ENCODE results near the gene ASB16.
A peak's percentile ranks its signal among the peaks of the same experiment; 100 is the strongest.
"Not testable (repeated sequence)": the region's sequence is repeated elsewhere in the genome, so short reads cannot be mapped to it uniquely, and the experiment has no call there.

ASB16 gene

GRCh38 chr17:44147812-44148211 lies 22.7 kb upstream of the ASB16 start:
- no peak for DNase-seq (ENCODE audit: low spot score)

- not testable (repeated sequence) for DNase-seq (ENCODE audit: low spot score)
Observed at GRCh38 chr17:44149066-44149465, 21.4 kb upstream of the ASB16 start.

GRCh38 chr17:44149750-44150329 lies 20.7 kb upstream of the ASB16 start:
- no peak for DNase-seq (ENCODE audit: low spot score)

DNA sequence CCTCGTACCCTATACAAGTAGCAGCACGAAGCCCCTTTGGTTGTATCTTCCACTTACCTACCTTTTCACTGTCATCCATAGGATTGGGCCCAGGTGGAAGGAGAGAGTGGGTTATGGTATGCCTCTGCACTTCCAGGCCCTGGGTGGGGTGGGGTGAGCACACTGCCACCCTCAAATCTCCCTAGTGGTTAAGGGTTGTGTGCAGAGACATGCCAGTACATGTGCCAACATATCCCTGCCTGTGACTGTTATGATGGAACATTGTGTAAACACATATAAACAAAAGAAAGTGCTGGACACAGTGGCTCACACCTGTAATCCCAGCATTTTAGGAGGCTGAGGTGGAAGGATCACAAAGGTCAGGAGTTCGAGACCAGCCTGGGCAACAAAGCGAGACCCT lies 17.6 kb upstream of the ASB16 start:
- DNase-seq (ENCODE audit: low spot score), result no peak

DNA sequence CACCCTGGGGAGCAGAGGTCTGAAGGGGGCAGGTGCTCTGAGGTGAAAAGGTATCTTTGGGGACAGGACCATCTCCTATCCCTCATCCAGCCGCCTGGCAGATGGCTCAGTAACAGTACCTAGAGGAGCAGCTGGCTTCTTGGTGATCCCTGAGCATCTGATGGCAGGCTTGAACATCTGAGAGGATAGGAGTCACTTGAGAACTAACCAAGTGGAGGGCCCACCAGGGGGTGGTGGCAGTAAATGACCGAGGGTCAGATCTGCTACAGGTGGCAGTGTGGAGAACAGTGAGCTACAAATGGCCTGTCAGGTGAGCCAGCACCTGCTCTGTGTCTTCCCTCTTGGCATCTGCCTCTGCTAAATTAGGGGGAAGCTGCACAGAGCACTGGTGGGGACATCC lies 15.0 kb upstream of the ASB16 start:
- no peak for DNase-seq (ENCODE audit: low spot score)

- DNase-seq (ENCODE audit: low spot score), result peak; percentile 59
Observed at GRCh38 chr17:44159519-44160210, 10.8 kb upstream of the ASB16 start.

- DNase-seq (ENCODE audit: low spot score), result no peak
Observed at GRCh38 chr17:44164476-44164875, 6.0 kb upstream of the ASB16 start.

GRCh38 chr17:44167181-44167861 lies 3.2 kb upstream of the ASB16 start:
- no peak for DNase-seq (ENCODE audit: low spot score)

DNA sequence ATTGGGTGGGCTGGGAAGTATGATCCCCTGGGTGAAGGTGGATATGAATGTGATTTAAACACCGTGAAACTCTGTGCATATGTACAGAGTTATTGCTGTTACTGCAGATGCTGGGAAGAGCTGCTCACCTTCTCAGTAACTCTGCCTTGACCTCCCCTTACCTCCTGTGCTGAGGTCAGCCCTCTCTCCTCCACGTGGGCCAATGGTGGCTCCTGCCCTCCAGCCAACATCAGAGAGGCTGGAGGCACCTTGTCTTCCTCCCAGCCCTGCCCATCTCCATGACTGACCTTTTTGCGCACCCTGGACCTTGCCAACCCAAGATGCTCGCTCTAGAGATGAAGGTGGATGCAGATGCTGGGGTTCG lies 387 bp upstream of the ASB16 start:
- DNase-seq (ENCODE audit: low spot score), result no peak

- no peak for DNase-seq (ENCODE audit: low spot score)
Observed at GRCh38 chr17:44171931-44172455, 1.5 kb downstream of the ASB16 start.

- DNase-seq (ENCODE audit: low spot score), result no peak
Observed at GRCh38 chr17:44174427-44174826, 3.9 kb downstream of the ASB16 start.

GRCh38 chr17:44176257-44176656 lies 5.8 kb downstream of the ASB16 start:
- DNase-seq (ENCODE audit: low spot score), result peak; percentile 21

GRCh38 chr17:44176671-44177501 lies 6.4 kb downstream of the ASB16 start:
- DNase-seq (ENCODE audit: low spot score), result no peak

DNA sequence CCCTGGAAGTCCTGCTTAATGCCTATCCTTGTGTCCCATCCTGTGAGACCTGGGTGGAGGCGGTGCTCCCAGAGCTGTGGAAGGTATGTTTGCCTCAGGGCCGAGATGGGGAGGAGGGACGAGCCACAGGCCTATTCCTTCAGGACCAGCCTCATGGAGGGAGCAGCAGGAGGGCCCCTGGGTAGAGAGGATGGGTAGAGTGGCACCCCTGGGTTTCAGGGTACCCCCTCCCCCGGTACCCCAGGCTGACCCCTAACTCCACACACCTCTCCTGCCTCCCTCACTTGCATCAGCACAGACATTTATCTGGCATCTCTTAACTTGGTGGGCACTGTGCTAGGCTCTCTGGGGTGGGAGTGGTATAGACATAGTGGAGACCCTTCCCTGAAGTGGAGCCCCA lies 7.1 kb downstream of the ASB16 start:
- DNase-seq (ENCODE audit: low spot score), result no peak

DNA sequence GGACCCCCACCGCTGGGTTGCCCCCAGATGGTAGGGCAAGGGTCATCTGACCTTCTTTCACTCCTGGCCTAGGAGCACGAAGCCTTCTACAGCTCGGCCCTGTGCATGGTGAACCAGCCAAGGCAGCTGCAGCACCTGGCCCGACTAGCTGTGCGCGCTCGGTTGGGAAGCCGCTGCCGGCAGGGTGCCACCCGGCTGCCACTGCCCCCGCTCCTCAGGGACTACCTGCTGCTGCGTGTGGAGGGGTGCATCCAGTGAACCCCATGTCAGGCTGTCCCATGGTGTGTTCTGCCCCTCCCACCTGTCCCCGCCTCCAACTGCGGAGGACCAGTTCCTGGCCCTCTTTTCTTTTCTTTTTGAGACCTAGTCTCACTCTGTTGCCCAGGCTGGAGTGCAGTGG lies 7.6 kb downstream of the ASB16 start:
- DNase-seq (ENCODE audit: low spot score), result no peak

DNA sequence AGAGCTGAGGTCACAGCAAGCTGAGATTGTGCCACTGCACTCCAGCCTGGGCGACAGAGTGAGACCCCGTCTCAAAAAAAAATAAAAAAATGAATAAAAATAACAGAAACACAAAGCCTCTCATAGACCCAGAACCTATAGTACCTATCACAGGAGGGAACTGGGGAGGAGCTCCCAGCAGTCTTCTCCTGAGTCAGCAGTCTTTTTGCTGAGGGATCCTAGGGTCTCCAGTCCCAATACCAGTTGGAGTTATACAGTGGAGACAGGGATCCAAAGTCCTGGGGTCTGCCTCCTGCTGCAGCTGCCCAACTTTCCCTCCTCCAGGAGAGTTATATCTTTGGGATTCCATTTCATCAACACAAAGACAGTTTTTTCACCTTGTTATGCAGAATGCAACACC lies 12.5 kb downstream of the ASB16 start:
- no peak for DNase-seq (ENCODE audit: low spot score)

DNA sequence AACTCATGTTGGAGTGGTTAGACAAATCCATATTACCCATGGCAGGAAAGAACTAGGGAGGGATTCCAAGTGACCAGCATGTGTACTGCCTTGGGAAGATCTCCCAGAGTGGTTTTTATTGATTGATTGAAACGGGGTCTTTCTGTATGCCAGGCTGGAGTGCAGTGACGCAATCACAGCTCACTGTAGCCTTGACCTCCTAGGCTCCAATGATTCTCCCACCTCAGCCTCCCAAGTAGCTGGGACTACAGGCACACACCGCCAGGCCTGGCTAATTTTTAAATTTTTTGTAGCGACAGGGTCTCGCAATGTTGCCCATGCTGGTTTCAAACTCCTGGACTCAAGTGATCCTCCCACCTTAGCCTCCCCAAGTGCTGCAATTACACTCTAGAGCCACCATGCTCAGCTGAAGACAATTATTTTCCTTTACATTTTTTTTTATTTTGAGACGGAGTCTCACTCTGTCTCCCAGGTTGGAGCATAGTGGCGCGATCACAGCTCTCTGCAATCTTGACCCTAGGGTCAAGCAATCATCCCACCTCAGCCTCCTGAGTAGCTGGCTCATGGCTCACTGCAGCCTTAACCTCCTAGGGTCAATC lies 13.8 kb downstream of the ASB16 start:
- DNase-seq (ENCODE audit: low spot score), result no peak

DNA sequence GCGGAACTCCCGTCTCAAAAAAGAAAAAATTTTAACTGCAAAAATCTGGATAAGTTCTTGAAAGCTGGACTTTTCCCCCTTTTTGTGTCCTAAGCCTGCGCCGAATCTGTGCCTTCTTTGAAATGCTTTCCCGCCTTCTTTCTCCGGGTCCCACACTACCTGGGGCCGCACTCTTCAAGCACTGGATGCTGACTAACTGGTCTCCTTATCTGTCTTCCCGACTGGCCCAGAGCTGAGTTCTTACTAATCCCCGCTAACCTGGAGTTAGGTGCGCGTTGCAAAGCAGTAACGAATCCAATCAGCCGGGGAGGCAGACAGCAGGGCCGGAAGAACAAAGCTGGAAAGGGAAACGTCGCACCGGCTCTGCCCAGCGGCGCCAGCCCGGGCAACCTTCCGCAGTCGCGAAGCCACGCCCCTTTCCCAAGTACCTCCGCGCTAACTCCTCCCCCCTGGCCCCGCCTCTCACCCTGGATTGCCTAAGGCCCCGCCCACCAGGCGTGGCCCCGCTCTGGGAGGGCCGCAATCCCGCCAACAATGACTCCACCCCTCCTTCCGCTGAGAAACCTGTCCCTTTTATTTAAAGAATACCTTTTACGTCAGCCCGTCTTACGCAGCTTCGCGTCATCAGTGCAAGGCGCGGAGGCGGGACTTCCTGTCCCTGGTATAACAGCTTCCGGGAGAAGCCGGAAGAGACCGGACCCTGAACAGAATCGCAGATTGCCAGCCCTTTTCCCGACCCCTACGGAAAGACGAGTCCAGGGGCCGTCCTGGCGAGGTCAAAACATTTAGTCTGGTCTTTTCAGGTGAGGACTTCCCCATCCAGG lies 16.0 kb downstream of the ASB16 start, which contains the start of gene TMUB2:
Gene TMUB2, plus strand, starts transcription at position 666 of the 824 bp plus-strand sequence. CDS start 737 bp downstream, outside the sequence.
- DNase-seq (ENCODE audit: low spot score), result peak; percentile 100

DNA sequence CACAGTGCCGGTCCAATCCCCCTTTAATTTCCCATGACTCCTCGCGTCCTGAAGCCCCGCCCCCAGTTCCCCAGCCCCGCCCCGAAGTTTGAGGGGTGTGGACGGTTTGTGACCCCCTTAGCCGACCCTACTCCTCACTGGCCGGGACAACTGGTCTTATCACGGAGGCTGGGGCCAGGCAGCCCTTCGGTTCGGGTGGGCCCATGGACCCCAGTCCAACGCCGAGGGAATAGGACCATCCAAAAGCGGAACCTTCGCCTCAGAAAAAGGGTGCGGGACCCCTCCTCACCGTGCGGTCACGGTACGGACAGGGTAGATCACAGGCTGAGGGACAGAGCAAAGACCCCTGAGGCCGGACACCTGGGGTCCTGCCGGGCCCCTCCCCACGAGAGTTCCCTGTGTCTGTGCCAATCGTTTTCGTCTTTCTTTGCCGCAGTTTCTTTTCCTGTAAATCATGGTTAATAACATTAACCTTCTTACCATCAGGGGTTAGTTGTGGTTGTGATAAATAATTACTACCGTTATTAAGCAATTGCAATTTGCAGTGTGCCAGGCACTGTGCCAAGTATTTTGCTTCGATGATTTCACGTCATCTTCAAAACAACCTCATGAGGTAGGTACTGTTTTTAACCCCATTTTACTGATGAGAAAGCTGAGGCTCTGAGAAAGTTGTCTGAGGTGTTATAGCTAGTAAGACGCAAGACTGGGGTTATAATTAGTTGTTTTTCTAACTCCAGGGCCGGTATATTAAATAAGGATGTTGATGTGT lies 16.8 kb downstream of the ASB16 start:
- no peak for DNase-seq (ENCODE audit: low spot score)

Measured in activated CD4-positive, alpha-beta T cell treated with anti-CD3 and anti-CD28 coated beads, Interleukin-2, Interleukin-4, amounts not matched to agents 100 ng/mL and 50 ng/mL, durations not matched to agents 16 hours and 8 hours (primary cell).